ENCODE results near the gene MRI1.

- TF ChIP-seq CTCF (IDR thresholded peaks at IDR 0.05) = no peak
- no peak for TF ChIP-seq POLR2A (IDR thresholded peaks at IDR 0.05)
Observed at GRCh38 chr19:13726323-13726722, 38.0 kb upstream of the MRI1 start.

All from thyroid gland (tissue), 4 donors.